Hematopoietic multipotent progenitor cell treated with erythropoietin and hydrocortisone succinate and interleukin-3 and kit ligand, for 6 days (in vitro differentiated cells): ENCODE results near the gene DYNLT4.
"Not testable (repeated sequence)": the region's sequence is repeated elsewhere in the genome, so short reads cannot be mapped to it uniquely, and the experiment has no call there.

Source experiments
- DNase-seq: peaks from one replicate; pipeline ENCODE4 v3.0.0-alpha.2; 2015

Gene DYNLT4

DNA sequence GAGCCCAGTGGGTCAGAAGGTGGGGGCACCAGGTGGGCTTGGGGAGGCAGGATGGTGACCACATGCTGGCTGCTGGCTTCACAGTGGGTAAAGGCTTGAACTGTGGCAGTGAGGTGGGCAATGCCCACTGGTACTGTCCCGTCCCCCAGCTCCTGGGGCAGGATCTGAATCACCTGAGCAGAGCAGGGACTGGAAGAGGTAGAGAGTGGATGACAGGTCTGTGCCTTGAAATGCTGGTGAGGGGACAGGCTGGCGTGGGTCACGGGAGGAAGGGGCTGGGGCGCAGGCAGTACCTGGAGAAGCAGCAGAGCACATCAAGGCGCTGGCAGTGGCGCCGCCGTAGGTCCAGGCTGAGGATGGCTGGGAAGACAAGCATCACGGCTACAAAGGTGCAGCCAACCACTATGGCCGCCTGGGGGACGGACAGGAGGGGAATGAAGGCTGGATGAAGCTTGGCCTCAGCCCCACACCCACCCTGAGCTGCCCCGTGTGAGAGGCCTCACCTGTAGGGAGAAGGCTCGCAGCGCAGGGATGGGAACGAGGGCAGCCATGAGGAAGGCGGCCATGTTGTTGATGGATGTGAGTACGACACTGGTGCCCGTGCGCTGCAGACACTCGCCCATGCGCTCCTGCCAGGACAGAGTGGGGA is 21.0 kb upstream of the DYNLT4 start:
- DNase-seq = no peak

DNA sequence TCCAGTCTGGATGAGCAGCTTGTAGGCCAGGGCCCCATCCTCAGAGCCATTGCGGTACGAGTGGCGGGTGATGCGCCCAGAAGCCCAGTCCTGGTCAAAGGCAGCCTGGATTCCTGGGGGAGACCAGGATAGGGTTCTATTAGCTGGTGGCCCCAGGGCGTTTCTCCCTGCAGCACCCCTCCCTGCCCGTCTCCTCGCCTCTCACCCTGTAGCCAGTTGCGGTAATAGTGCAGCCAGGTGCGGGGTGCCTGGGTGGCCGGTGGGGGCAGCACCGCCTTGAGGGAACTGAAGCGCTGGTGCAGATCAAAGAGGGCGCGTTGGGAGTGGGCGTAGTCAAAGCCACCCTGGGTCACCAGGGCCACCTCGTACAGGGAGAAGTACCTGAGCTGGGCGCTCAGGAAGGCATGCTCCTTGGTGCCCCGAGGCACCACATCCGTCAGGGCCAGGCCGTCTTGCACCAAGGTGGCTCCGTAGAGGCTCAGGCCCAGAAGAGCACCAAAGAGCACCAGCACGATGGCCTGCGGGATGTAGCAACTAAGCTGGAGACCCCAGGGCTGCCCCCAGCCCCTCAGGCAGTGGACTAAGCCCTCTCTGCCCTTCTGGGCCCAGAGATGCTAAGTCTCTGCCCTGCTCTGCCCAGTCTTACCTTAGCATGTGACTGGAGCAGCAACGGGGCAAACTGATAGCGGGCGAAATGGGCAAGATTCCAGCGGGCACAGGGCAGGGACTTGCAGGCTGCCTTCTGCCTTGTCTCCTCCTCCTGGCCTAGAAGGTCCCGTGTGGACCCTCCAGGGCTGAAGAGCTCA is 20.2 kb upstream of the DYNLT4 start:
- DNase-seq = peak; percentile 67

DNA sequence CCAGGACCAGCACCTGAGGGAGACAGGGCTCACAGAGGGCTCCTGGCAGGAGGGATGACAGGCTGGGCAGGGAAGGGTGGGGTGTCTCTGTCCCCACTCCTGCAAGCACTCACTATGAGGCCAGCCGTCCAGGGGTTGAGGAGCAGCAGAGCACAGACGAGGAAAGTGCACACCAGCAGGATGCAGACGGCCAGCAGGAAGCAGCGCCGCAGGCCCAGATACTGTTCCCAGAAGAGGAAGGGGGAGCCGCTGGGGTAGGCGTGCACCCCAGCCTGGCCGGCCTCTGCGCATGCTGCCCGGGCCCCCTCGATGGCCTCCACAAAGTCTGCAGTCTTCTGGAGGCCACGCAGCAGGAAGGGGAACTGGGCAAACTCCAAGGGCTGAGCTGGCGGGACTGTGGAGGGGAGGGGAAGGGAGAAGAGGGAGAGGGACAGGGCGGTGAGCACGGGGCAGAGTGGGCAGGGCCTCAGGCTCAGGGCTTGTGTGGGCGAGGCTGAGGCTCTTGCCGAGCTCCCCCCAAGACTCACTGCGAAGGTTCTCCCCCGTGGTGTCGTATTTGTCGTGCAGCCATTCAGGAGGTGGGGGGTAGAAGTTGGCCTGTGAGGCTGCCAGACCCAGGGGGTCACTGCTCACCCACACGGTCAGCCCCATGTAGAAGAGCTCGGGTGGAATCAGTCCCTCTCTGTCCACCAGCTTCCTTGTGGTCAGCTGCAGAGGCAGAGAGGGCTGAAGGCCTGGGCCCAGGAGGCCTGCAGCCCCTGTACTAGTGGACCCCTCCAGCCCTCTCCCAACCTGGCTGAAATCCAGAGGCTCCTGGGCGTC is 19.4 kb upstream of the DYNLT4 start:
- peak; percentile 84 for DNase-seq

DNA sequence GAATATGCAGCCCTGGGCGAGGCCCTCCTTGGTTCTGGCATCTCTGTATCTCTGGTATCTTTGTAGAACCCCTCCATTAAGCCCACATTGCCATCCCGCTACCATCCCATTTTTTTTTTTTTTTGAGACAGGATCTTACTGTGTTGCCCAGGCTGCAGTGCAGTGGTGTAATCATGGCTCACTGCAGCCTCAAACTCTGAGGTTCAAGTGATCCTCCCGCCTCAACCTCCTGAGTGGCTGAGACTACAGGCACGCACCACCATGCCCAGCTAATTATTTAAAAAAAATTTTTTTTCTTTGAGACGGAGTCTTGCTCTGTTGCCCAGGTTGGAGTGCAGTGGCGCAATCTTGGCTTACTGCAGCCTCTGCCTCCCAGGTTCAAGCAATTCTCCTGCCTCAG is 17.2 kb upstream of the DYNLT4 start:
- DNase-seq = not testable (repeated sequence)

GRCh38 chr1:44822981-44823451 is 15.9 kb upstream of the DYNLT4 start:
- no peak for DNase-seq

DNA sequence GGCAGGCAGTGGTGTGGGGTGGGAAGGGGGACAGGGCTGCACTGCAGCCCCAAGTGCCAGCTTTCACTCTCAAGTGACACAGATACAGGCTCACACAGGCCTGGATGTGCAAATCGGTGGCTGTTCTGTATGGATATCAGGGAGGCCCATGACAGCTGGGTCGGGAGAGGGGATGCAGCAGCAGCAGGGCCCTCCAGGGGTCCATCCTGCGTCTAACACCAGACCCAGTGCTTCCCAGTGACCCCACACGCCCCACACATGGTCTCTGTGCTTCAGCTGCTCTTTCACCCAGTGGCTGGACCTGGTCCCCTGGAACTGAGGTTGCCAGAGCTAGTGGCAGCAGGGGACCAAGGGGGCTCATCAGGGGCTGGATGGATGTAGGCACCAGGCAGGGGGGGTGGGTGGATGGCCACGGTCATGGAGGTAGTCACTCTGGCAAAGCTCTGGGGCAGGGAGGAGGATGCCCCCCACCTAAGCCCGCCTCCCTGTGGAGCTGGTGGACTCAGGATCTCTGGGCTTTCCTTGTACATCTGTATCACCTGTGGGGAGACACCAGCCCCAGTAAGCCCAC is 15.1 kb upstream of the DYNLT4 start:
- DNase-seq = no peak

- no peak for DNase-seq
Measured at GRCh38 chr1:44821240-44821715, 14.1 kb upstream of the DYNLT4 start.

DNA sequence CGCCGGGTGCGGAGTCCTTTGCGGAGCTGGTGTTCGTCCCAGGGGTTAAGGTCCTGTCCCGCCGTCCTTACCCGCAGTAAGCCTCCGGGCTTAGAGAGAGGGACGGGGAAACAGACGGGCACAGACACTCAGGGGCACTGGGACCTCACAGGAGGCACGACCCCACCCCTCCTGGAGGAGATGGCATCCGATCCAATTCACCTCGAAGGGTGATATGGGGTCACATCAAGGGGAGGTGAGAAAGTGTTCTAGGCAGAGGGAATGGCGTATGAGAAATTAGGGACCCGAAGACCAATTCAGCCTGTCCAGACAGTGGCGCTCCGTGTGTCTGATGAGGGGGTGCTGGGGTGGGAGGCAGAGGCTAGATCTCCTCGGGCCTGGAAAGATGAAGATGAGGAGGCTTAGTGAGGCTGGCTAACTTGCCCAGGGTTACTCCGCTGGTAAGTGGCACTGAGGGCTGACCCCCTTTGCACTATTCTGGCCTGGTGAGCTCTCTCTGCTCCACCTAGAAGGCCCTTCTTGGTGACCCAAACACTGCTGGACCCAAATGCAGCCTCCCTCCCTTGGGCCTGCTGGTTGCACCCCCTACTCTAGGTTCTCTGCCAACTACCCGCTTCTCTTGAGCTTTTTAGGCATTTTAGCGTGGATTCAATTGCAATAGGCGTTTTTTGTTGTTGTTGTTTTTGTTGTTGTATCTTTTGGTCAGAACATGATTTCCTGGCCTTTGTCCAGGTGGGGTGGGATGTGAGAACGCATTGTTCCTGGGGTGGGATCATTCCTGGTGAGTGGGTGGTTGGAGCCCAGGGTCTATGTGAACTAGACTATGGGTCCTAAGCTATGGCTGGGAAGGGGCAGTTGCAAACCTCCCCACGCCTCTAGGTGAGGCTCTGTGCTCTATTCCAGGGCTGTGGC is 13.4 kb upstream of the DYNLT4 start:
- no peak for DNase-seq

DNA sequence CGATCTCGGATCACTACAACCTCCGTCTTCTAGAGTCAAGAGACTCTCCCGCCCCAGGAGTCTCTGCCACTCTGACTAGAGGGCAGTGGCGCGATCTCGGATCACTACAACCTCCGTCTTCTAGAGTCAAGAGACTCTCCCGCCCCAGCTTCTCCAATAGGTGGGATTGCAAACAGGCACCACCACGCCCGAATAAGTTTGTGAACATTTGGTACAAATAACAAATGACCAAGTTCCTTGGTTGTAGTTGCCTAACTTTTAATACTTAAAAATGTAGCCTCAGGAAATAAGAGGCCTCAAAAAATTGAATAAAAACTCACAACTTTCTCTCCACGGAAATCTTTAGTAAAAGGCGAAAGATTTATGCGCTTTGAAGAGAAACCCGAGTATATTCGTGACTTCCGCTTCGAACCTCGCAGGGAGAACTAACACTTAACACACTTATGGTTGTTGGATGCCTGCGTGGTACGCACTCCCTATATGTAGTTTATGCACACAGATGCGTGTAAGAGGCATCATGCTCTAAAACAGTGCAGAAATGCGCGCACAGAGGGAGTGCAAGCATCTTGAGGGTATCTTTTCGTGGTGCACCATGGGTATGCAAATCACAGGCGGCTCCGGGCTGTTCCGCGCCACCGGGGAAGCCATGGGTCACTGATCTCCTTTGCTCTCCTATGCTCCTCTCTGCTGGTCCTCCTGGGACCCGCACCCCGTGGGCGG is 12.6 kb upstream of the DYNLT4 start:
- DNase-seq = peak; percentile 98

DNA sequence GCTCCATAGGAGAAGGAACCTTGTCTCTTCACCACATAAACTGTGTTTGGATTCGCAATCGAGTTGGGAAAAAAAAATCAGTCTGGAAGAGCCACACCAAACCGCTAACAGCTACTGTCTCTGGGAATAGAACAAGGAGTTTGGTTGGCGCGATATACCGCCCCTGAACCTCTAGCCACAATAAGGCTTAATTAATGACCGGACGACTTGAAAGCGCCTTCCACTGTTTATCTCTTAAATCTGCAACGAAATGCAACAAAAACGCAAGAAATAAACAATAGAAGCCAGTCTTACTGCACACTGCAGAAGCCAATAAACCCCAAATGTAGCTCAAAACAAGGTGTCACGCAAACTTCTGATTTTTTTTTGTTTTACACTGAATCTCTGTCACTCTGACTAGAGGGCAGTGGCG is 12.1 kb upstream of the DYNLT4 start:
- DNase-seq = no peak

DNA sequence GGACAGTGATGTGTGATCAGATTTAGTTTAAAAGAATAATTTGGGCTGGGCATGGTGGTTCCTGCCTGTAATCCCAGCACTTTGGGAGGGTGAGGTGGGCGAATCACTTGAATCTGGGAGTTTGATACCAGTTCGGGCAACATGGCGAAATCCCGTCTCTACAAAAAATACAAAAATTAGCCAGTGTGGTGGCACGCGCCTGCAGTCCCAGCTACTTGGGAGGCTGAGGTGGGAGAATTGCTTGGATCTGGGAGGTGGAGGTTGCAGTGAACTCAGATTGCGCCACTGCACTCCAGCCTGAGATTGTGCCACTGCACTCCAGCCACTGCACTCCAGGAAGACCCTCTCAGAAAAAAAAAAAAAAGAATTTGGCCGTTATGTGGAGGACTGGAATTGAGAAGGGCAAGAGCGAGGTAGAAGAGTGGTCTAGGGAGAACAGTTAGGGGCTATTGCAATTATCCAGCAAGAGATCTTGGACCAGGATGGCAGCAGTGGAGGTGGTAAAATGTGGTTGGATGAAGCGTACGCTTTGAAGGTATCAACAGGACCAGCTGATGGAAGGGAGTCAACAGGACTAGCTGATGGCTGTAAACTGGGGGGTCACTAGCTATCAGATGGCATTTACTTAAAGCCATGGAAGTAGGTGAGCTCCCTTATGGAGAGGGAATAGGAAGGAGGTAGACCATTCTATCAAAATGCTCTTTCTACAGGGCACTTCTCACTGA is 10.8 kb upstream of the DYNLT4 start:
- peak; percentile 2 for DNase-seq

GRCh38 chr1:44817307-44817706 is 10.2 kb upstream of the DYNLT4 start:
- DNase-seq = no peak

GRCh38 chr1:44815926-44816325 is 8.8 kb upstream of the DYNLT4 start:
- not testable (repeated sequence) for DNase-seq

DNA sequence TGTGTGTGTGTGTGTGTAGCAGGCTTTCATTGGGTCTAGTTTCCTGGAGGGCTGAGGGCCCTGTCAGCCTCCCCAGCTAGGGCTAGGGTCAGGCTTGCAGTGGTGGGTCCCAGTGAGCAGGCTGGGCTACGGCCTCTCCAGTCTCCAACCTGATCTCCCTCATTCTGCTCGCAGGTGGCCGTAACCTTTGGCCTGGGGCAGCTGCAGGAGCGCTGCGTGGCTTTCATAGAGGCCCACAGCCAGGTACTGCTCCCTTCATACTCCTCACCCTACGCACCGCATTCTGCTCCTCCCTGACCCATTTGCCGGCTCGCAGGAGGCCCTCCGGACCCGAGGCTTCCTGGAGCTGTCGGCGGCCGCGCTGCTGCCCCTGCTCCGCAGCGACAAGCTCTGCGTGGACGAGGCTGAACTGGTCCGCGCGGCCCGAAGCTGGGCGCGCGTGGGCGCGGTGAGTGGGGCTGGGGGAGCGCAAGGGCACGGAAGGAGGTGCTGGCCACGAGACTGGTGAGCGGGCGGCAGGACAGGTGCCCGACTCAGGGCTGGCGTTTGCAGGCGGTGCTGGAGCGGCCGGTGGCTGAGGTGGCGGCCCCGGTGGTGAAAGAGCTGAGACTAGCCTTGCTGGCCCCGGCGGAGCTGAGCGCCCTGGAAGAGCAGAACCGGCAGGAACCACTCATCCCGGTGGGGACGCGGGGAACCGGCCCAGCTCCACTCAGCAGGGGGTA is 5.8 kb upstream of the DYNLT4 start:
- DNase-seq = no peak

DNA sequence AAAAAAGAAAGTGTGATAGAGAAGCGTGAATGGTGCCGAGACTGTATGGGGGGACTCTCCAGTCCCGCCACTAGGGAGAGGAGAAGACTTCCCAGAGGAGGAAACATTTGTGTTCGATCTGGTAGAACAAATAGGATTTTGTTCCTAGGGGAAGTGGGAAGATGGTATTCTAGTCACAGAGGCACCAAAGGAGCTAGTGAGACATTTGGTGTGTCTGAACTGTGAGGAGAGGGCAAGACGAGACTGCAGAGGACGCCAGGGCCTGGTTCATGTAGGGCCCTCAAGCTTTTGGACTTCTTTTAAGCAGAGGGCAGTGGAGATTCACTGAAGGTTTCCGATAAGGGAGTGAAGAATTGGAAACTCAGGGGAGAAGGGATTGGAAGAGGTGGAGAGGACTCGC is 4.1 kb upstream of the DYNLT4 start:
- DNase-seq = no peak

DNA sequence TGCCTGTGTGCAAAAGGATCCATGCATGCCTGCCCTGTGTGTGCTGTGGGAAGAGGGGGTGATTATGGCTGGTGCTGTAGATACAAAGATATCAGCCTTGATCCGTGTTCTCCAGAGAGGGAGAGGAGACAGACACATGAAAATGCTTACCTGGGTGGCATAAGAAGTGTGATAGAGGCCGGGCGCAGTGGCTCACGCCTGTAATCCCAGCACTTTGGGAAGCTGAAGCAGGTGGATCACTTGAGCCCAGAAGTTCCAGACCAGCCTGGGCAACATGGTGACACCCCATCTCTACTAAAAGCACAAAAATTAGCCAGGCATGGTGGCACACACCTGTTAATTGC is 3.6 kb upstream of the DYNLT4 start:
- DNase-seq = not testable (repeated sequence)

- DNase-seq = peak; percentile 56
Measured at GRCh38 chr1:44810101-44810761, 3.1 kb upstream of the DYNLT4 start.

GRCh38 chr1:44808938-44809917 is 2.1 kb upstream of the DYNLT4 start:
- DNase-seq = peak; percentile 76
